HL-60 (cell line): ENCODE data around the gene KDM4C.

Experiments used
- CTCF ChIP-seq: IDR thresholded peaks from one replicate; pipeline ENCODE4 v1.5.1; 2011; ENCODE audit warnings: low read length, control low read depth, inconsistent platforms; ENCODE audit not compliant: insufficient read depth
- POLR2AphosphoS5 ChIP-seq: IDR thresholded peaks from 2 replicates; pipeline ENCODE4 v1.6.1; 2012; ENCODE audit warnings: low read depth

GRCh38 chr9:7037176-7037575 is 279.4 kb downstream of the KDM4C start:
- TF ChIP-seq POLR2AphosphoS5 (no peak), CTCF (no peak)
